HG02642 (cell line): ENCODE results near the gene SMIM26.
"Not testable (repeated sequence)": the region's sequence is repeated elsewhere in the genome, so short reads cannot be mapped to it uniquely, and the experiment has no call there.

ENCODE experiments used
- ATAC-seq: cut with Tn5 transposase; IDR thresholded peaks from one replicate; pipeline ENCODE4 v1.9.1; 2021; ENCODE audit warnings: mild to moderate bottlenecking; ENCODE audit not compliant: unreplicated experiment, poor library complexity

Gene SMIM26, protein sequence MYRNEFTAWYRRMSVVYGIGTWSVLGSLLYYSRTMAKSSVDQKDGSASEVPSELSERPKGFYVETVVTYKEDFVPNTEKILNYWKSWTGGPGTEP

DNA sequence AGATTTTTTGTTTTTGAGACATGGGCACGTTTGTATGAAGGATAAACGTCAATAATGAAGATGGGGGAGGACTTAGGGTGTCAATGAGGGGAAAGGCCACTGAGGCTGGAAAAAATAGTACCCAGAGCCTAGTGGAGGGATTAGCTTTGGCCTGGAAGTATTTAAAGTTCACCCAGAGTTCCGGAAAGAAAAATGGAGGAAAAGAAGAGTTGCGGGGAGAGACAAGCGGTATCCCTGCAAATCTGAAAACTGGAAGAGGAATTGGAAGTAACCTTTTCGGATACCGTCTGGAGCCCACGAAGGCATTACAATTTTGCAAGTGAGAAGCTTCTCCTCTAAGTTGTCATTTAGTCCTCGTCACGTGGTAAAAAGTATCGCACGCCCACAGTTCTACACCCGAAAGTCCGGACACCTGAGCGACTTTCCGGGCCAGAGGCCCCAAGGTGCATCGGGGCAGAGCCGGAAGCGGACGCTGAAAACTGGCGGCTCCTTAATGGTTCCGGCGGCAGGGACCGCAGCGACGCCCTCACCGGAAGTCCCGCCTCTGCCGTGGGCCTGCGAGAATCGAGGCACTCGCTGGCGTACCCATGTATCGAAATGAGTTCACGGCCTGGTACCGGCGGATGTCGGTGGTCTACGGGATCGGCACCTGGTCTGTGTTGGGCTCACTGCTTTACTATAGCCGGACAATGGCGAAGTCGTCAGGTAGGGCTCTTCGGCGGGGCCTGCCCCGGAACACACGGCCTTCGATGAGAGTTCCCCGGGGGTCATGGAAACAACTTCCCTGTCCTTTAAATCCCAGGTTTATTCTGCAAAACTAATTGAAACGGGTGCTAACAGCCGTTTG lies at the start of gene SMIM26:
SMIM26 (plus strand) TSS at position 541 of the 847 bp plus-strand sequence; CDS start at position 588, 47 bp downstream.
- ATAC-seq: peak; percentile 99

DNA sequence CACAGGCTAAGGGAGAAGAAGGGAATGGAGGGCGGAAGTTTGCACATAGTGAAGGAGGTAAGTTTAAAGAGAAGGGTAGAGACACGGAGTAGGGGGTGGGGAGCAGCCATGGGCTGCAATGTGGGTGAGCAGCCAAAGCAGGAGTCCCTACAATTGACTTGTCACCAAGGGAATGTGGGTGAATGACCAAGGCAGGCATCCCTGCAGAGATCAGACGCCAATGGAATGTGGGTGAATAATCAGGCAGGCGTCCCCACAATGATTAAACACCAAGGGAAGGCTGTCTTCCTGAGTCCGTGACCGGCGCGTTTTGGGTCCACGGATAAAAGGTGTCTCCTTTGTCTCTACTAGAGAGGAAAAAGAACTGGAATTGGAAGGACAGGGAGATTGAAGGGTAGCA lies 45.2 kb upstream of the SMIM26 start:
- not testable (repeated sequence) for ATAC-seq

DNA sequence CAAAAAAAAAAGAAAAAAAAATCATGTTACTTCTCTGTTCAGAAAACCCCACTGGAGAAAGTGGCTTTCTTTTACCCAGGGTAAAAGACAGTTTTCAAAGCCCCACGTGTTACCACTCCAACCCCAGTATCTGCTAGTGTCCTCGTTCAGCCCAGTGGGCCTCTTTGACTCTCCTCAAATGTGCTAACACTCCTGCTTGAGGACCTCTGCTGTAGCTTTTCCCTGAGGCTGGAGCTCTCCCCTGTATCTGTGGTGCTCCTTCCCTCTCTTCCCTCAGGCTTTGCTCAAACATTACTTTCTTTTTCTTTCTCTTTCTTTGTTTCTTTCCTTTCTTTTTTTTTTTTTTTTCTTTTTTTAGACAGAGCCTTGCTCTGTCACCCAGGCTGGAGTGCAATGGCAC lies 44.2 kb upstream of the SMIM26 start:
- no peak for ATAC-seq

DNA sequence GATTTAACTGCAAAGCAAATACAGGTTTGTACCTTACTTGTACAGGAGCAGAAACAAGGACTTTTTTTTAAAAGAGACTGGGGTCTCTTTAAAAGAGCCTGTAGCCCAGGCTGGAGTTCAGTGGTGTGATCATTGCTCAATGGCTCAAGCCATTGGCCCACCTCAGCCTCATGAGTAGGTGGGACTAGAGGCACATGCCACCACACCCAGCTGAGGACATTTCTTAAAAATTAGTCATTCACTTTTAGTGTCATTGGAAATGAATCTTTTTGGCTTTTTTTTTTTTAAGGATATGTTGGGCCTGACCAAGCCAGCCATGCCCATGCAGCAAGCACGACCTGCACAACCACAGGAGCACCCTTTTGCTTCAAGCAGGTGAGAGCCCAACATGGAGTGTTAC lies 42.6 kb upstream of the SMIM26 start:
- no peak for ATAC-seq

DNA sequence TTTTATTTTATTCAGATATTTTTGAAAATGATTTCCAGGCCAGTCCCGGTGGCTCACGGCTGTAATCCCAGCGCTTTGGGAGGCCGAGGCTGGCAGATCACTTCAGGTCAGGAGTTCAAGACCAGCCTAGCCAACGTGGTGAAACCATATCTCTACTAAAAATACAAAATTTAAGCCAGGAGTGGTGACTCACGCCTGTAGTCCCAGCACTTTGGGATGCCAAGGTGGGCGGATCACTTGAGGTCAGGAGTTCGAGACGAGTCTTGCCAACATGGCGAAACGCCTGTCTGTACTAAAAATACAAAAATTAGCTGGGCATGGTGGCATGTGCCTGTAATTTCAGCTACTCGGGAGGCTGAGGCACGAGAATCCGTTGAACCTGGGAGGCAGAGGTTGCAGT lies 40.5 kb upstream of the SMIM26 start:
- not testable (repeated sequence) for ATAC-seq

DNA sequence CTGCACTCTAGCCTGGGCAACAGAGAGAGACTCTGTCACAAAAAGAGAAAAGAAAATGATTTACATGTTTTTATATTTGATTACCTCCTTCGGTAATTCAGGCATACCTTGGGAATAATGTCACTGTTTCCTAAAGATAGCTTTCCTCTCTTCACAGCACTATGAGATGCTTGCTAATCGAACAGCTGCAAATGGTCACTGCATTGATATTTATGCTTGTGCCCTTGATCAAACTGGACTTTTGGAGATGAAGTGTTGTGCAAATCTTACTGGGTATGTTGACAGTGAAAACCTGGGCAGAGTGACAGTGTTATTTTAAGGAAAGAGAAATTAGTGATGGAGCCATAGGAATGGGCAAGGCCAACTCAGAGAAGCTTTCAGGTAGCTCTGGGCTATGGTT lies 39.9 kb upstream of the SMIM26 start:
- ATAC-seq: no peak

DNA sequence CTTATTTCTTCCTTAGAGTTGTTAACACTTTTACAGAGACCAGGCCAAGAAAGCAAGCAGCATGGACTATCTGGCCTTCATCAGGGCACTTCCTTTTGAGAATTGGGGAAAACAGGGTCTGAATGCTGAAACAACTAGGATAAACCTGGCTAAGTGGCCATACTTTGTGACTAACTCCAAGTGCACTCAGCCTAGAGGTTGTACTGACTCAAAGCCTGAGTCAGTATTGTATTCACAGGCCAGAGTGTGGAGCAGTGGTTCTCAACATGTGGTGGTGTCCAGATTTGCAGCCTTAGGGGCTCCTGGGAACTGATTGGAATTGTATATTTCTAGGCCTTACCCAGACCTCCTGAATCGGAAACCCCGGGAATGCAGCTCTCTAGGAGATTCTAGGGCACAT lies 39.4 kb upstream of the SMIM26 start:
- no peak for ATAC-seq

DNA sequence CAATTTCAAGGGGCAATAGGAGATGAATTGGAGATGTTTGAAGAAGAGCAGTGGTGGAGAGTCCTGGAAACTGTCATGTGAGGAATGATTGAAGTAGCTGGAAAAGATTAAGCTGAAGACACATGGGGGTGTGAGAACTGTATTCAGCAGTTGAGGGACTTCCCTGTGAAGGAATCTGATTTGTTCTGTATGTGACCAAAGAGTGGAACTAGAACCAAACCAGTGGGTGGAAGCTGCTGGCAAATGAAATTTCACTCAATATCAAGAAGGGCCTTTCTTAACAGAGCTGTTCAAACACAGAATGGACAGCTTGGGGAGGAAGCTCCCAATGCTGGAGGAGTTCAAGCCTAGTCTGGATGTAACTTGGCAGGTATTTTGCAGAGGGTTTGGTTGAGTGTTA lies 38.2 kb upstream of the SMIM26 start:
- ATAC-seq: no peak

DNA sequence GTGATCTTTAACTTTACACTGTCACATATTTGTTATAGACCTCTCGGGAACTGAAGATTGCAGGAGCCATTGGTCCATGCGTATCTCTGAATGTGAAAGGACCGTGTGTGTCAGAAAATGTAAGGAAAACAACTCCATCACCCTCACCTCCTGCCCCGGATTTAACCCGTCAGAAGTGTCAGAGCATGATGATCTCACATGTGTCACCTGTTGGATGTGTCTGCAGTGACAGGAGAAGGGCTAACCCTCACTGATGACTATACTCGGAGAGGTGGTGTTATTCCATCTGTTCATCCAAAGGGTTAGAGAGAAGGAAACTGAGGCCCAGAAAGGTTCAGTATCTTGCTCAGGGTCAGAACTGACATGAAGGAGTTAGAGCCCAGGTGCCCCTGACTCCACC lies 34.6 kb upstream of the SMIM26 start:
- ATAC-seq: no peak

DNA sequence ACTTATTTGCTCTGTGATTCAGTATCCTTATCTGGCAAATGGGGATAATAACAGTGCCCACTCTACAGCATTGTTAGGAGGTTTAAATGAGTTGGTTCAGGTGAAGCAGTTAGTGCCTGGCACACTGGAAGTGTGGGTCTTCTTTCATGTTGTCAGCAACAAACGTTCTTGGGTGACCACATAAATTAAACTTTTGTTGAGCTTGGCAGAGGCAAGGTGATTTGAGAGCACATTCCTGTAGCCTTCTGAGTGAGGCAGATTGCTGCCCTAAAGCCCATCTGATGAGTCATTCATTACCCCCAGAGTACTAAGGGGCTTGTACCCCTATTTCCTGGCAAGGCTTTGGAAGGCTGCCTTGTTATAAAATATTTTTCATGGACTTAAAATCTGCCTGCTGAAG lies 33.7 kb upstream of the SMIM26 start:
- ATAC-seq: no peak

DNA sequence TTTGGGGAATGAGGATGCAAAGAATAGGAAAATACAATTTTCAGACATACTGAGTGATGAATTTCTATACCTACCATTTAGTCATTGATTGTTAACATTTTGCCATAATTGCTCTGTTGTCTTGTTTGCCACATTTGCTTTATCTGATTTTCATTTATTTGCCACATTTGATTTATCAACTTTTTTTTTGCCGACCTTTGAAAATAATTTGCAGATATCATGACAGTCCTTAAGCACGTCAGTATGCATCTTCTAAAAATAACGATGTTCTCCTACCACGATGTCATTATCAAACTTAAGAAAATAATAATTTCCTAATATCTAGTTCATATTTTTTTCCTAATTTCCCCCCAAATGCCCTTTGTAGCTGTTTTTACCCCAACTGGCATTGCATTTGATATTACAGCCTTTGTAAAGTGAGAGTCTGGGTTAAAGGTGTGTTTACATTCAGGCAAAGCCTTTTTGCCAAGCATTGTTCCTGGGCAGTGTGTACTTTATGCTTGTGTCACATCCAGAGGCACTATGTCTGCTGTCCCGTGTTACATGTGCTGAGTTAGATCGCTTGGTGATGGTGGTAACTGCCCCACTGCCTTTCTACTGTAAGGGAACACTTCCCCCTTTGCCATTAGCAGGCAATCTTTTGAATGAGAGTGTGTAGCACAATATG lies 33.1 kb upstream of the SMIM26 start:
- no peak for ATAC-seq

DNA sequence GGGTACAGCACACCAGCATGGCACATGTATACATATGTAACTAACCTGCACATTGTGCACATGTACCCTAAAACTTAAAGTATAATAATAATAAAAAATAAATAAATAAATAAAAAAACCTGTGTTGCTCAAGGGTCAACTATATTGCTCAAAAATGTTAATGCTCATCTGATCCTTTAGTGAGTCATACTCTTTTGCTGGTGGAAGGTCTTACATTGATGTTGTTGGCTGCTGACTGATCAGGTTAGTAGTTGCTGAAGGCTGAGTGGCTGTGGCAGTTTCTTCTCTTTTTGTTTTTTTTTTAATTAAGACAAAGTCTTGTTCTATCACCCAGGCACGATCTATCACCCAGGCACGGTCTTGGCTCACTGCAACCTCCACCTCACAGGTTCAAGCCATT lies 29.6 kb upstream of the SMIM26 start:
- ATAC-seq: no peak

DNA sequence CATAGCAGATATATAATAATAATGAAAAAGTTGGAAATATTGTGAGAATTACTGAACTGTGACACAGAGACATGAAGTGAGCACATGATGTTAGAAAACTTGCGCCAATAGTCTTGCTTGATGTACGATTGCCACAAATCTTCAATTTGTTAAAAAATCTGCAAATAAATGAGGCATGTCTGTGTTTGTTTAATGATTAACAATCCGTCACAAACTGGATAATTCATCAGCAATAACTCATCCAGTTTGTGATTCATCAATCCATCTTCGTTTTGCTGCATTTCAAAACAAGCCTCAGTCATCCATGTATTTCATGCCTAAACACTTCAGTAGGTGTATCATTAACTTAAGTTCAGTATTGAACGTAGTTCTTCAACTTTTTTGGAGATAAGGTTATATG lies 25.5 kb upstream of the SMIM26 start:
- ATAC-seq: no peak

DNA sequence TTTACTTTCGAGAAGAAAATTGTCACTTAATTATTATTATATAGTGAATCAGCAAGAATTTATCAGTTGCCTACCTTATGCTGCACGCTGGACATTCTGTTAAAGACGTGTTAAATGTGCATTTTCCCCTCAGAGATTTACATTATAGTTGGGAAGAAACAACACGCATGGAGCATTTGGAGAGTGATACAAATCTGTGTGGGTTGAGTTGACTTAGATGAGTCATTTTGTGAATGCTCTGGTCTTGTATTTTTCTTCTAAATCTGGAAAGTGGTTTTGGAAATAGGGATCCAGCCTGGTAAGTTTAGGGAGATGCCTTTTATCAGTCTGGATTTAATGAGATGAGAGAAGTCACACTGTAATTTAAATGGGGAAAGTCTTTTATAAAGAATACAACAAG lies 24.0 kb upstream of the SMIM26 start:
- no peak for ATAC-seq

DNA sequence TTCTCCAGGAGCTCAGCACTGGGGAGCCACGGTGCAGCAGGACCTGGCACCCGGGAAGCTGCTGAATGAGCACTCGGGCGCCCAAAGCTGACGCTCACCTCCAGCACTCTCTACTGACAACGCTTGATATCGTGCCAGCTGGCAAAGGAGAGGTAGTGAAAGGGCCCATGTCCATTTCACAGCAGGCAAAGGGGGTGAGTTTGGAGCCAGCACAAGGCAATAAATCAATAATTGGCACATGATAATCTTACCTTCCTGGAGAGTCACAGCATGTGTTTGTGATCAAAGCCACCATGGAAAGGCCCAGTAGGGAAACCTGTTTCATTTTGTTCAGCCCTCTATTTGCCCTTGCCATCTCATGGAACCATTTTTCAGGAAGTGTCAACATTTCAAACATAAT lies 23.3 kb upstream of the SMIM26 start:
- ATAC-seq: no peak

DNA sequence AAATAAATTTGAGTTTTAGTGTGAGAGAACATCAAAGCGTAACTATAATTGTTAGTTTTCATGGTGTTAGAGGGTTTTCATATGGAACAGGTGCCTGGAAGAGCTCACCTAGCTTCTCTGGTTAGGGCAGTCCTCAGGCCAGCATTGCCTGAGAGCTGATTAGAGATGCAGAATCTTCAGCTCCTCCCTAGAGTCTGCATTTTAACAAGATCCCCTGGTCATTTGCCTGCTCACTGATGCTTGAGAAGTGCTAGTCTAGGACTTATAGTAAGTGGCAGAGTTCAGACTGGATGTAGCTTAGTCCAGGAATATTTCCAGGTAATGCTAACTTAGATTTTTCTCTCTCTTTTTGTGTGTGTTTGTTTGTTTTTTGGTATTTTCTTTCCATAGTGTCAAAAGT lies 21.7 kb upstream of the SMIM26 start:
- no peak for ATAC-seq

DNA sequence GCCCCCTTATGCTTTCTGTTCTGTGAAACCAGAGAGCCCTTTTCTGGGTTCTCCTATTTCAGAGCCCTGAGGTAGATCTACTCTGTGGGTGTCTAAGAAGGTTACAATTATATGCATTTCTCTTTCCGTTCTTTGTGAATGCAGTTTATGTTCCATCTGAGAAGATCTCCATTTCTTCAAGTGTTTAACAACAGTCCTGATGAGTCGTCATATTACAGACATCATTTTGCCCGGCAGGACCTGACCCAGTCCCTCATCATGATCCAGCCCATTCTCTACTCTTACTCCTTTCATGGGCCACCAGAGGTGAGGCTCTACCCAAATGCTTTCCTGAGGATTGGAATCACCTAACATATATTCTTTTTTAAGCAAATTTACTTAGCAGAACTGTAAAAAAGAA lies 18.8 kb upstream of the SMIM26 start:
- ATAC-seq: no peak

DNA sequence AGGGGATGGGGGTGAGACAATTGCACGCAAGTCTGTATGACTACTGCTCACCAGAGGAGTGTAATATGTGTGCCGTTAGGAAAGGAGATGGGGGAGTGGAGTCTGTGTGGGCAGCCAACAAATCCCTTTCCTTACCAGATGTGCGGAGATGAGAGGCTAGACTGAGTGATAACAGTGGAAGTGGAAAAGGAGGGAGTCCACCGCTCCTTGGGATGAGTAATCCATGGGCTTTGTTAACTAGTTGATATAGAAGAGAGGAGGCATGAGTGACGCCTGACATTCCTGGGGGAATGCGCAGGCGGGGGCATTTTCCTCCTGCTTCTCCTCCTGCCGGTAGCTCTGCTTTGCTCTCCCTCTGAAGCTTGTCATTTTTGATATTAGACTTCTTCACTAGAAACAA lies 13.5 kb upstream of the SMIM26 start:
- no peak for ATAC-seq

DNA sequence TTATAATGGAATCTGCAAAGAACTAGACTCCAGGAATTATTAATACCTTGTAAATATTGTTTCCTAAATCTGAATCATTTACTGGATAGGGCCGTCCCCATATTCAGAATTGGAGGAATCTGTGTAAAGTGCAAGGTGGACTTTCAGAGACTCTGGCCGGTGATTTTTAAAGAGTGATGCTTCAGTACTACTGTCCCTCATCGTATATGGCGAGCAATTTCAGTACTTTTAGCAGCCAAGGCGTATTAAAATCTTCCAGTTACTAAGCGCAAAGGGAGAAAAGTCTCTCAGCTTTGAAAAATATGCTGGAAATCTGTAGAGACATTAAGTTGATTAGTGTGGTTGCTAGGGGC lies 483 bp downstream of the SMIM26 start:
- ATAC-seq: no peak

DNA sequence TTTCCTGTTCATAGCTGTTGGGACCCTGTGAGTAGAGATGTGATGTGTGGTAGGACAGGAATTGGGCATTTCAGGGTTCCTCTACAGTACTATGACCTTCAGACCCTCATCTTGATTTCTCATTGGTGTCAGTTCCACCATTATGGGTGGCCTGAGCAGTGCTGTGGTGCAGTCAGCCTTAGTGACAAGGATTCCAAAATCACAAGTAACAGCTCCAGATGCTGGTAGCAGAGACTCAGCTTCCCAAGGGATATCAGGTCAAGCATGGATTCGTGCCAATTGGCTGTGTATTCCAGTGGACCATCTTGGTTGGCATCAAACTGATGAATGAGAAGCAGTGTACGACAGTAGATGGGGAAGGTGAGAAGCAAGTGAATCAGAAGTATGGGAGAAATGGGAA lies 3.8 kb downstream of the SMIM26 start:
- ATAC-seq: no peak

DNA sequence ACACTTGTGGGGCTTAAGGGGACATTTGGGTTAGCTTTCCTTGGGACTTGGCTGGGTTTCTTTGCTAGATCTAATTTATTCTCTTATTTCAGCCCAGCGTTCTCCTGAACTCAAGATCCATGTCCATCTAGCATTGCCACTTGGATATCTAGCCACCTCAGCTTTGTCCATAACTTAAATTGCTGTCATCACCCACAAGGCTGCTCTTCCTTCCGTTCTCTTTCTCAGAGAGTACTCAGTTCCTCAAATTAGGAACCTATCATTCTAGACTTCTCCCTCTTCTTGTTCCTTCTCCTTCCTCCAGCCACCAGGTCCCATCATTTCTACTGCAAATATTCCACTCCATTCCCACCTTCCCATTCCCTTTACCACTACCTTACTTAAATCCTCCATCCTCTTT lies 4.3 kb downstream of the SMIM26 start:
- ATAC-seq: no peak

DNA sequence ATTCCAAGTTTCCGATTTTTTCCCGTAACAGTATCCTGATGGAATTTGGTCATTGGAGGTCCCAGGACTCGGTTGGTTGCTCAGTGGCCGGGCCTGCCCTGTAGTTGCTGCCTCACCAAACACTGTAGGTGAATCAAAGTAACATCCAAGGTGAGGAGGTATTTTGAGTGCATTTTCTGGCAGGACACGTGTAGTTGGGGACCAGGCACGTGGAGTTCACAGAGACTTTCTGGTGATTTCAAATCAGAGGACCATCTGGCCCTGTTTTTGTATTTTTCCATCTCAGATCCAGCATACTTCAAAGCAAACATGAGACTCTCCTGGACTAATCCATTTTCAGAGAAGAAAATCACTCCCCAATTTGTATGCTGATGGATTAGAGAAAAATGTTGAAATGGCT lies 10.7 kb downstream of the SMIM26 start:
- ATAC-seq: no peak
